ENCODE data around the gene ANAPC16.
"Not testable (repeated sequence)": the region's sequence is repeated elsewhere in the genome, so short reads cannot be mapped to it uniquely, and the experiment has no call there.

Gene ANAPC16

GRCh38 chr10:72245949-72246525 lies 30.2 kb downstream of the ANAPC16 start:
- no peak for DNase-seq

DNA sequence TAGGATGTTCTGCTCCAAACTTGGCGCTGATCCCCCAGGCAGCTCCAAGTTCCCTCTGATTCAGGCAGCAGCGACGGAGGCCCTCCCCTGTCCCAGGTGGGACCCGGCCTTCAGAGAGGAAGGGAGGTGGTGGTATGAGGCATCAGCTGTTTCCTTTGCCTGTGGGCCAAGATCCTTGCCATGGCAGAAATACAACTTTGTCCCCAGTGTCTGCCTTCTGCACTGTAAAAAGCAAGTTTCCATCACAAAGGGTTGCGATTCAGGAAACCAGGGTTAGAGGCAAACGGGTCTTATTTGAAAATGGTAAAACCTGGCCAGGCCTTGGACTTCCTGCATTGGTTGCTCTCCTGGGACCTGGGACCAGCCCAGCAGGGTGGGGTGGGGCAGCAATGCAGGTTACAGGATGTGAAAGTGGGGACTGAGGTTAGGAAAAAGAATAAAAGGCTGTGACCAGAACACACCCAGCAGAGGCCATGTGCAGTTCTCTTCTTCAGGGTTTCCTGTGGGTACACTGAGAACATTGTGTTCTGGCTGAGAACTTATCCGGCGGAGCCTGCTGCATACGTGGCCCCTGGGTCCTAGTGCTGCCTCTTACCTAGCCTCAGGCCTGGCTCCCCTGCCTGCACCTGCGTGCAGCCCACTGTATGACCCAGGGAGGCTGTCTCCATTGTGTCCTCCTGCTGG lies 32.8 kb downstream of the ANAPC16 start:
- DNase-seq = no peak

GRCh38 chr10:72249176-72249862 lies 33.5 kb downstream of the ANAPC16 start:
- not testable (repeated sequence) for DNase-seq

- no peak for DNase-seq
These were observed 34.9 kb downstream of the ANAPC16 start for GRCh38 chr10:72250666-72251065.

GRCh38 chr10:72251635-72252034 lies 35.8 kb downstream of the ANAPC16 start:
- DNase-seq = no peak

GRCh38 chr10:72252972-72253371 lies 37.2 kb downstream of the ANAPC16 start:
- no peak for DNase-seq

DNA sequence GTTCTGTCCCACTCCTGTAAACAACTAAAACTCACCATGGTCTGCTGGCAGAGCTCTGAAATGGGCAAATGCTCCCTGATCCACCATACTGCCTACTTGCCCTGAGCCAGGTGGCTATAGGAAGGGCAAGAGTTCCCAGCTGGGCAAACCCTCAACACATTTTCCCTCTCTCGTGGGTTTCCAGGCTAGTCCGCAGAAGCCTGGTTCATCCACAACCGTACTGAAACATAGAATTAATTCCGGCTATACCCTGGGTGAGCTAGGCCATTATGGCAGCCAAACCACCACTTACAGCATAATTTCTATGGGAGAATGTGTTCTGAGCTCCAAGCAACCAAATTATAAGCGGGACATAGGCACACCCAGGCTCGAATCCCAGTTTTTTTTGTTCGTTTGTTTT lies 37.8 kb downstream of the ANAPC16 start:
- no peak for DNase-seq

DNA sequence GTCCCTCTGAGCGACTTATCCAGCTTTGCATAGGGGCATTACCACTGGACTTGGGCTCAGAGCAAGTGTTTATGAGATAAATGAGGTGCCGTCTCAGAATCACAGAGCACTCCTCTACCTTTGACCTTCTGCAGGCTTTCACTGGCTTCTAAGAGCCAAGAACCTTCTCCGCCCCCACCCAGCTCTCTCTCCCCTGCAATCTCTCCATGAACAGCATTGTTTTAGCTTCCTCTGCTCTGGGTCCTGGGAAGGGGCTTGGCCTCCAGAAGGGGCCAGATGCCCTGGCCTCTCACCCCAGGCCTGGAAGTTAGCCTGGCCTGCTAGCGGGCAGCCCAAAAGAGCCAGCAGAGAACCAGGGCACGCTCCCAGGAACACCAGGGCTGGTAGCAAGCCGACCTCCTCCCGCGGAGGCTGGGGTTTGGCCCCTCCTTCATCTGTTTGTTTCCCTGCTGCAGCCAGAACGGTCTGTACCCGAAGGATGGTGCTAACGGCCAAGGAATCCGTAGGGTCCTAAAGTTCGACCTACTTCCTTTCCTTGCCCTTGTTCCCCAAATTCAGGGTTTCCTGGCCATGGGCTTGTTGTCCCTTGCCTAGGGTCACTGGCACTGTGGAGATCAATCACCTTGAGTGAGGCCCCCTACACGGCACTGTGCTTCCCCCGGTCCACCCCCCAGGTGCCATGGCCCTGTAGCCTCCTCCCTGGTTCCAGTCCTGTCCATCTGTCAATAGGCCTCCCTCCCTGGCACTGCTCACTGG lies 39.2 kb downstream of the ANAPC16 start:
- no peak for DNase-seq

GRCh38 chr10:72255977-72256729 lies 40.3 kb downstream of the ANAPC16 start:
- DNase-seq = no peak

DNA sequence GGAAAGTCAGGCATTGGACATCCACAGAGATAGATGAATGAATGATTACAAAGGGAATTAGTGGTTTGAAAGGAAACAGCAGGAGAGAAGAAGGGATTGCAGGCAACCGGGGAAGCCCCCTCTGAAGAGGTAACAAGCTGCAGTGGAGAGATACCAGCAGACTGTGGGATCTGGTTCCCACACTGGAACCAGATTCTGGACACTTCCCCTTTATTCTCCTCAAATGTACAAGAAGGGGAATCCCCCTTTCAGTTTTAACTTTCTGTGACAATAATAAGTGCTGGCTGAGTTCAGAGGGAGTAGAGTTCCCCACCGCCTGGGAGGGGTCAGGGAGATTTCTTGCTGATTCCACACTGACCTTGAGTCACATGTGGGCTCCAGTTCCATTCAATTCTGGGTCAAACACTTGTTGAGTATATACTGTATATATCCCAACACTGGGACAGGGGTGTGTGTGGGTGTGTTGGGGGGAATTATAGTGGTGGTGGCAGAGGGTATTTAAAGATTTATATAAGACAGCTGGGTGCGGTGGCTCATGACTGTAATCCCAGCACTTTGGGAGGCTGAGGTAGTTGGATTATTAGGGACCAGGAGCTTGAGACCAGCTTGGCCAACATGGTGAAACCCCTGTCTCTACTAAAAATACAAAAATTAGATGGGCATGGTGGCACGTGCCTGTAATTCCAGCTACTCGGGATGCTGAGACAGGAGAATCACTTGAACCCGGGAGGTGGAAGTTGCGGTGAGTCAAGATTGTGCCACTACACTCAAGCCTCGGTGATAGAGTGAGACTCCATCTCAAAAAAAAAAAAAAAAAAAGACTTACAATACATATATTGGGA lies 41.5 kb downstream of the ANAPC16 start:
- no peak for DNase-seq

DNA sequence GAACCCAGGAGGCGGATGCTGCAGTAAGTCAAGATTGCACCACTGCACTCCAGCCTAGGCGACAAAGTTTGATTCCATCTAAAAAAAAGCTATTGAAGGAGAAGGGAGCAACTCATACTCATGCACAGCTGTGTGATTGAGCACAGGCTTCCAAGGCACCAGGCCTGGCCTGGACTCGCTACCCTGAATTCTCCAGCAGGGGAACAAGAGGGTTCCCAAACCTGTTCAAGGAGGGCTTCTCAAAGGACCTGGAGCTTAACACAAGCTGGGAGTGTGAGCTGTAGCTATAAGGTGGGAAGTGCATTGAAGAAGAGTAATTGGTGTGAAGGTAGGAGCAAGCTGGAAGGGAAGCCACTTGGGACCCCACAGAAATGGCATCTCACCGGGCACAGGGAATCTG lies 42.8 kb downstream of the ANAPC16 start:
- DNase-seq = no peak

- DNase-seq = peak; percentile 82
These were observed 43.9 kb downstream of the ANAPC16 start for GRCh38 chr10:72259491-72260238.

GRCh38 chr10:72260239-72260975 lies 44.6 kb downstream of the ANAPC16 start:
- DNase-seq = peak; percentile 74

DNA sequence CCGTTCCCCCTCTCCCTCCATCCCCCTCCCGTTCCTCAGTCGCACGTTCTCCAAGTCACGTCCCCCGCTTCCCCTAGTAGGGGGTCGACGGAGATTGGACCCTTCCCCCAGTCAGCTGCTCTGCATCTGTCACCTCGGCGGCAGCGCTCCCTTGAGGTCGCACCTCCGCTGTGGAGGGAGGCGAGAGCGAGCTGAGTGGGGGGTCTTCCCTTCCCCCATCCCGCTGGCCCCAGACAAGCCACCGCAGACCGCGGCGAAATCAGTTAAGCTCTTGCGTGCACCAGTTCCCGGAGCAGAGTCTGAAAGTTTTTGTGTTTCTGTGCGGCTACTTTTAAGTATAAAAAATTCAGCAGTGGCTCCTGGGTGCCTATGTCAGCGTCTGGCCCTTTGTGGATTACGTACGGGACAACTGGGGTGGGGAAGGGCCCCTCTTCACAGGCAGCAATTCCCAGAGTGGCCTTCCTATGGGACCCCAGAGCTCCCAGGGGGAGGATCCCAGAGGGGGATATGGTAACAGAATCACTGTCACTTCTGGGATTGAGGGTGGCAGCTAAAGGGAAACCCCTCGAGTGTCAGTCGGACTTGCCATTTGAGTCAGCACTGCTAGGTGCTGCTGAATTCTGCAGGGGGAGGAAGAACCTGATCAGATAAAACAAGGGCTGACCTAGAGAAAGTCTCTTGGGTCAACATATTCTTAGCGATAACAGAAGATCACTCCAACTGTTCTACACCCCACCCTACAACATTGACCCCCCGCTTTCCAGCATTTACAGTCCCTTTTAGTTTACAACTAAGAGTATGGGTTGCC lies 45.4 kb downstream of the ANAPC16 start:
- DNase-seq = no peak

DNA sequence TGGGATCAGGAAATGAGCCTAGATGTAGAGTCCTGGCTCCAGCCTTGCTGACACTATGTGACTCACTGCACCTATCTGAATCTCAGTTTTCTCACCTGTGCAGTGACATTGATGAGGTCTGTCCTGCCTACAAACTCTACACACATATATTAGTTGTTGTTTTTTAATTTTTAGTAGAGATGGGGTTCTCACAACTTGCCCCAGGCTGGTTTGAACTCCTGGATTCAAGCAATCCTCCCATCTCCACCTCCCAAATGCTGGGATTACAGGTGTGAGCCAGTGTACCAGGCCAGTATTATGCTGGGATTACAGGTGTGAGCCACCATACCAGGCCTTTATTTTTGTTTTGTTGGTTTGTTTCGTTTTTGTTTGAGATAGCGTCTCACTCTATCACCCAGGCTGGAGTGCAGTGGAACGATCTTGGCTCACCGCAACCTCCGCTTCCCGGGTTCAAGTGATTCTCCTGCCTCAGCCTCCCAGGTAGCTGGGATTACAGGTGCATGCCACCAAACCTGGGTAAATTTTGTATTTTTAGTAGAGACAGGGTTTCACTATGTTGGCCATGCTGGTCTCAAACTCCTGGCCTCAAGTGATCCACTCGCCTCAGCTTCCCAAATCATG lies 46.1 kb downstream of the ANAPC16 start:
- no peak for DNase-seq

DNA sequence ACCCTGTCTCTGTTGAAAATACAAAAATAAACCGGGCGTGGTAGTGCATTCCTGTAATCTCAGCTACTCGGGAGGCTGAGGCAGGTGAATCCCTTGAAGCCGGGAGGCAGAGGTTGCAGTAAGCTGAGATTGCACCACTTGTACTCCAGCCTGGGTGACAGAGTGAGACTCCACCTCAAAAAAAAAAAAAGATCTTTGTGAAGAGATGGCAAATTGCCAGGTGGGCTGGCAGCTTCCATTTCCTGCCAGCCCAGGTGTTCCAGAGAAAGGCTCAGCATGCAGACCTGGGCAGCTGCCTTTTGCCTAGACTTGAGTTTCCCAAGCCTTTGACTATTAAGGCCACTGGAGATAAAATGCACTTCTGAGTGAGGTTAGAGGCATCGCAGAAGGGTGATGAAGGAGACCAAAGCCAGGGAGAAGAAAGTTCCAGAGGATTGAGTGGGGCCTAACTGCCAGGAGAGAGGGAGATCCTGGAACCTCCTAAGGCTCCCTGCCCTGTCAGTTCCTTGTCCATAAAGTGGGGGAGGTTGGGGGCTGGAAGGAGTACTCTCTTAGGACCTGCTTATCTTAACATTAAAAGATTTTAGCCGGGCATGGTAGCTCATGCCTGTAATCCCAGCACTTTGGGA lies 47.9 kb downstream of the ANAPC16 start:
- no peak for DNase-seq

DNA sequence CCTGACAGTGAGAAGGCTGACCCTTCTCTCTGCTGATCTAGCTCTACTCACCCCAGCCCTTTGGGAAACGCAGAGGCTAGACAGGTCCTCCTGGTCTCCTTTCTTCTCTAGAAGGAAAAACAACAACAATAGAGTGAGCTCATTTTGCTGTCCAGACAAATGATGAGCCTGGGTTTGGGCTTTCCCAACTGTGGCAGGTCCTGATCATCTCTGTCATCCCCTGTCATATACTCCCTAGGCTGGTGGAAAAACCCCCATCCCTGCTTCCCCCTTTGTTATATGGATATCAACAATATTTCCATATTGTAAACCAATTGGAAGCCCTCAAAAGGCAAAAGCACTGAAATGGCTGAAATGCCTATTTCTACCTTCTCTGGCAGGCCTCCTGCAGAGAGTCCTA lies 48.7 kb downstream of the ANAPC16 start:
- DNase-seq = no peak

- DNase-seq = no peak
These were observed 49.7 kb downstream of the ANAPC16 start for GRCh38 chr10:72265508-72265907.
